Caco-2 (cell line): ENCODE measurements around the gene AAMDC. TPM values are rescaled to one million over a fixed set of nuclear protein-coding genes. Genes with fewer than 3 reads are reported as not detected.
"Not testable (repeated sequence)": the region's sequence is repeated elsewhere in the genome, so short reads cannot be mapped to it uniquely, and the experiment has no call there.

Source experiments
- BruUV-seq: library from RNA; stranded (reverse); fragments of 400-500 nt; replicated peaks from 2 replicates; lab custom pipeline; 2021; lab: Mats Ljungman, UMichigan
- CTCF ChIA-PET: fragments of 300-600 bp; sonication (Branson Sonifier 250); formaldehyde crosslinking; loops from one replicate; lab custom pipeline; 2022; ENCODE audit warnings: antibody characterized with exemption; lab: Charles Lee
- POLR2A ChIA-PET: fragments of 300-600 bp; sonication (Branson Sonifier 250); formaldehyde crosslinking; loops from one replicate; lab custom pipeline; 2022; ENCODE audit warnings: antibody characterized with exemption; lab: Charles Lee
- DNase-seq, 2 experiments: peaks; one replicate each; pipeline versions ENCODE4 v3.0.0 to v3.0.0-alpha.2; 2020 to 2022
- H3K27me3 ChIP-seq: replicated peaks from 2 replicates; pipeline ENCODE4 v1.6.0; 2011; ENCODE audit warnings: low read length; ENCODE audit not compliant: control insufficient read depth, insufficient read depth
- H3K36me3 ChIP-seq: 2 replicates; pipeline ENCODE4 v1.5.1; 2011; ENCODE audit warnings: low read length; ENCODE audit not compliant: control insufficient read depth, insufficient read depth
- H3K4me1 ChIP-seq: fragments of 250-450 bp; sonication (Bioruptor Pico); 2 replicates; pipeline ENCODE4 v1.5.1; 2020; ENCODE audit warnings: mild to moderate bottlenecking
- H3K4me3 ChIP-seq: 2 replicates; pipeline ENCODE4 v1.5.1; 2011; ENCODE audit warnings: low read depth, mild to moderate bottlenecking, control low read depth, low read length
- H3K9me3 ChIP-seq: fragments of 250-450 bp; sonication (Bioruptor Pico); 2 replicates; pipeline ENCODE4 v1.5.1; 2020; ENCODE audit warnings: mild to moderate bottlenecking, moderate library complexity
- H3K27ac Mint-ChIP-seq: one replicate; pipeline ENCODE4 v1.8.0; 2022; ENCODE audit warnings: mixed read lengths; ENCODE audit not compliant: unreplicated experiment
- H3K27me3 Mint-ChIP-seq: one replicate; pipeline ENCODE4 v1.8.0; 2022; ENCODE audit warnings: mixed read lengths; ENCODE audit not compliant: insufficient read depth, unreplicated experiment
- H3K36me3 Mint-ChIP-seq: one replicate; pipeline ENCODE4 v1.8.0; 2022; ENCODE audit warnings: mild to moderate bottlenecking, mixed read lengths; ENCODE audit not compliant: insufficient read depth, unreplicated experiment
- H3K4me1 Mint-ChIP-seq: one replicate; pipeline ENCODE4 v1.8.0; 2022; ENCODE audit warnings: low read depth, mixed read lengths; ENCODE audit not compliant: unreplicated experiment
- H3K4me3 Mint-ChIP-seq: one replicate; pipeline ENCODE4 v1.8.0; 2022; ENCODE audit warnings: mild to moderate bottlenecking, moderate library complexity, mixed read lengths; ENCODE audit not compliant: unreplicated experiment
- H3K9me3 Mint-ChIP-seq: one replicate; pipeline ENCODE4 v1.8.0; 2022; ENCODE audit warnings: mixed read lengths; ENCODE audit not compliant: unreplicated experiment
- CTCF ChIP-seq, 2 experiments: fragments of 200-600 bp in 1 of 2; IDR thresholded peaks; 1 replicate in 1 of 2; 2 replicates in 1 of 2; pipeline versions ENCODE4 v1.5.1 to v1.8.0; 2011 to 2022; ENCODE audit warnings: antibody characterized with exemption in 1 of 2, control low read depth in 1 of 2, inconsistent platforms in 1 of 2, low read depth in 1 of 2, low read length in 1 of 2, mild to moderate bottlenecking in 1 of 2, moderate library complexity in 1 of 2; ENCODE audit not compliant: insufficient read depth in 1 of 2, severe bottlenecking in 1 of 2, unreplicated experiment in 1 of 2
- intact Hi-C: fragments of 100-400 bp; cut with micrococcal nuclease; formaldehyde crosslinking; loops from one replicate; pipeline ENCODE4 v1.10.0; 2022; ENCODE audit not compliant: unreplicated experiment
- total RNA-seq: library from RNA; stranded (reverse); gene quantifications from 2 replicates; pipeline ENCODE4 v1.2.3, GENCODE V29; 2022

The AAMDC gene
- total RNA-seq, 1 experiment from 2014 or later: 89.7 TPM

- H3K9me3 Mint-ChIP-seq: no peaks in the 10 kb centered on the region
- H3K27ac Mint-ChIP-seq: peak overlapping the region; percentile 36
- no TSS peak for BruUV-seq
- no peak overlapping the region for H3K4me3 ChIP-seq
- no peaks in the 10 kb centered on the region for H3K27me3 ChIP-seq
- DNase-seq: no peak
- no peaks in the 10 kb centered on the region for H3K9me3 ChIP-seq
- no peak for TF ChIP-seq CTCF (IDR thresholded peaks at IDR 0.05; ENCODE audit: insufficient read depth in 1 of 2, low read depth in 1 of 2, low read length in 1 of 2, severe bottlenecking in 1 of 2, unreplicated experiment in 1 of 2)
- H3K36me3 Mint-ChIP-seq: peaks cover 69% of the 10 kb centered on the region
- intact Hi-C loops: no loop called here
- no peaks in the 10 kb centered on the region for H3K4me1 ChIP-seq
- H3K27me3 Mint-ChIP-seq: no peaks in the 10 kb centered on the region
- no peak overlapping the region for H3K4me3 Mint-ChIP-seq
- CTCF ChIA-PET: no interaction called here
- no peaks in the 10 kb centered on the region for H3K4me1 Mint-ChIP-seq
- POLR2A ChIA-PET: no interaction called here
- peaks cover 3% of the 10 kb centered on the region for H3K36me3 ChIP-seq
Observed at GRCh38 chr11:77884186-77884828, 63.4 kb downstream of the AAMDC start.

GRCh38 chr11:77884829-77885190 is 63.9 kb downstream of the AAMDC start:
- Histone ChIP-seq H3K36me3 (peaks cover 2% of the 10 kb centered on the region), H3K4me1 (no peaks in the 10 kb centered on the region), H3K27me3 (no peaks in the 10 kb centered on the region), H3K4me3 (no peak overlapping the region), H3K9me3 (no peaks in the 10 kb centered on the region)
- Mint-ChIP-seq H3K27me3 (no peaks in the 10 kb centered on the region), H3K4me3 (no peak overlapping the region), H3K36me3 (peaks cover 64% of the 10 kb centered on the region), H3K4me1 (no peaks in the 10 kb centered on the region), H3K9me3 (no peaks in the 10 kb centered on the region), H3K27ac (no peak overlapping the region)
- DNase-seq: no peak
- ChIA-PET CTCF (no interaction called here), POLR2A (no interaction called here)
- intact Hi-C loops: no loop called here
- no TSS peak for BruUV-seq
- TF ChIP-seq CTCF (IDR thresholded peaks at IDR 0.05; ENCODE audit: insufficient read depth in 1 of 2, low read depth in 1 of 2, low read length in 1 of 2, severe bottlenecking in 1 of 2, unreplicated experiment in 1 of 2): no peak

- Mint-ChIP-seq H3K4me1 (no peaks in the 10 kb centered on the region), H3K9me3 (no peaks in the 10 kb centered on the region), H3K36me3 (peaks cover 64% of the 10 kb centered on the region), H3K27ac (no peak overlapping the region), H3K4me3 (no peak overlapping the region), H3K27me3 (no peaks in the 10 kb centered on the region)
- DNase-seq: no peak
- Histone ChIP-seq H3K36me3 (peaks cover 1% of the 10 kb centered on the region), H3K9me3 (no peaks in the 10 kb centered on the region), H3K4me1 (no peaks in the 10 kb centered on the region), H3K4me3 (no peak overlapping the region), H3K27me3 (no peaks in the 10 kb centered on the region)
- intact Hi-C loops: no loop called here
- no TSS peak for BruUV-seq
- ChIA-PET CTCF (no interaction called here), POLR2A (no interaction called here)
- TF ChIP-seq CTCF (IDR thresholded peaks at IDR 0.05; ENCODE audit: insufficient read depth in 1 of 2, low read depth in 1 of 2, low read length in 1 of 2, severe bottlenecking in 1 of 2, unreplicated experiment in 1 of 2): no peak
Observed at GRCh38 chr11:77886401-77886800, 65.5 kb downstream of the AAMDC start.

- H3K9me3 Mint-ChIP-seq, H3K4me3 Mint-ChIP-seq, H3K4me3 ChIP-seq, H3K36me3 ChIP-seq, DNase-seq, H3K4me1 ChIP-seq, CTCF ChIA-PET, intact Hi-C loops, H3K27me3 ChIP-seq, H3K27me3 Mint-ChIP-seq, BruUV-seq, H3K27ac Mint-ChIP-seq, H3K4me1 Mint-ChIP-seq, H3K9me3 ChIP-seq, POLR2A ChIA-PET: not testable (repeated sequence)
- peaks cover 81% of the 10 kb centered on the region for H3K36me3 Mint-ChIP-seq
Observed at GRCh38 chr11:77889045-77889444, 68.1 kb downstream of the AAMDC start.

GRCh38 chr11:77890100-77890614 is 69.2 kb downstream of the AAMDC start:
- intact Hi-C loops: loop anchor here (10.0 kb wide), 1 partner anchor 225 kb away; no protein-coding TSS in a partner anchor
- peaks cover 77% of the 10 kb centered on the region for H3K36me3 Mint-ChIP-seq
- H3K4me1 Mint-ChIP-seq, H3K9me3 ChIP-seq, DNase-seq, CTCF ChIA-PET, H3K27me3 ChIP-seq, H3K4me1 ChIP-seq, H3K27ac Mint-ChIP-seq, POLR2A ChIA-PET, H3K4me3 ChIP-seq, H3K36me3 ChIP-seq, H3K4me3 Mint-ChIP-seq, BruUV-seq, H3K27me3 Mint-ChIP-seq, H3K9me3 Mint-ChIP-seq: not testable (repeated sequence)
